Testis (tissue), 3 donors: ENCODE data around the gene TIA1. TPM values are rescaled to one million over a fixed set of nuclear protein-coding genes. Genes with fewer than 3 reads are reported as not detected.

Experiments
- DNase-seq: peaks from one replicate; pipeline ENCODE4 v3.0.0-alpha.2; 2019
- H3K27ac ChIP-seq, 2 donors: fragments of 200-600 bp; sonication (generic); one replicate each; pipeline ENCODE4 v1.5.1; 2019
- H3K27me3 ChIP-seq: fragments of 200-600 bp; sonication (generic); one replicate; pipeline ENCODE4 v1.5.1; 2019
- H3K36me3 ChIP-seq: fragments of 200-600 bp; sonication (generic); one replicate; pipeline ENCODE4 v1.5.1; 2017; ENCODE audit warnings: low read depth; ENCODE audit errors: missing control alignments
- H3K4me1 ChIP-seq: fragments of 200-600 bp; sonication (generic); one replicate; pipeline ENCODE4 v1.5.1; 2019
- H3K4me3 ChIP-seq, 2 donors: fragments of 200-600 bp; sonication (generic); one replicate each; pipeline ENCODE4 v1.5.1; 2017 to 2019
- H3K9me3 ChIP-seq: fragments of 200-600 bp; sonication (generic); one replicate; pipeline ENCODE4 v1.5.1; 2017
- CTCF ChIP-seq, 3 experiments: fragments of 450-650 bp in 2 of 3; fragments of 200-600 bp in 1 of 3; sonication (generic) in 1 of 3; IDR thresholded peaks; one replicate each; pipeline ENCODE4 v1.5.1; 2016 to 2019; ENCODE audit warnings: antibody characterized with exemption in 3 of 3, mild to moderate bottlenecking in 2 of 3, moderate library complexity in 1 of 3
- WGBS, 2 donors: methylation state at CpG; one replicate each; pipeline ENCODE4 v1.1.5; 2018; 5-methylcytosine and 5-hydroxymethylcytosine counted together
- intact Hi-C: fragments of 100-400 bp; cut with DNase I; formaldehyde crosslinking; loops from one replicate; pipeline ENCODE4 v1.15.1; 2023; ENCODE audit warnings: low total_unique reads
- microRNA counts, 2 donors: library from miRNA; unstranded; fragments of <30 nt; microRNA quantifications; one replicate each; lab custom pipeline; 2016
- microRNA-seq, 2 donors: library from miRNA; unstranded; fragments of <30 nt; microRNA quantifications; one replicate each; pipeline ENCODE4, GENCODE V29; 2016; ENCODE audit warnings: borderline number of aligned reads in 2 of 2, borderline replicate concordance in 1 of 2
- polyA plus RNA-seq: library from polyadenylated mRNA; stranded (reverse); fragments of 350-450 nt; fragmentation: Illumina TruSeq; extraction: RNeasy Lipid Tissue Mini Kit (QIAGEN cat#74804); gene quantifications from one replicate; pipeline ENCODE4 v1.2.3, GENCODE V29; 2014; ENCODE audit warnings: low read depth, low replicate concordance; ENCODE audit not compliant: insufficient read depth
- small RNA-seq, 2 donors: library from RNA; depleted of rRNA; stranded (forward); fragments of <200 nt; gene quantifications; one replicate each; pipeline ENCODE3, GENCODE V24; 2016
- total RNA-seq, 2 donors: library from RNA; depleted of rRNA; stranded (reverse); fragments of >200 nt; gene quantifications; one replicate each; pipeline ENCODE4 v1.2.3, GENCODE V29; 2016

TIA1 gene
- total and polyA plus RNA-seq, 3 donors from 2014 or later = 57.7 to 89.9 (median 89.4) TPM

GRCh38 chr2:70160545-70160944, 87.9 kb downstream of the TIA1 start:
- no peak for TF ChIP-seq CTCF (IDR thresholded peaks at IDR 0.05)
- H3K27ac ChIP-seq = no peak overlapping the region
- intact Hi-C loops = no loop called here
- no peak overlapping the region for H3K4me3 ChIP-seq
- no peaks in the 10 kb centered on the region for H3K4me1 ChIP-seq
- H3K36me3 ChIP-seq = no peaks in the 10 kb centered on the region
- DNase-seq = no peak
- H3K27me3 ChIP-seq = no peaks in the 10 kb centered on the region
- WGBS, 2 donors = 87 to 91% methylated on average over 6 of the region's 6 CpGs
- H3K9me3 ChIP-seq = no peaks in the 10 kb centered on the region

MicroRNAs within 50 kb of the gene (microRNA counts, 767-probe panel; counts per million panel counts)
- 0 to 152 counts per million in 2 donors for microRNA hsa-miR-1285-3p (lab: Ali Mortazavi, UCI)

Small RNAs within 50 kb of the gene (microRNA-seq; reads per million reads assigned to microRNA genes)
- gene MIR1285-2 = 0 reads per million in 2 donors

Small RNAs within 50 kb of the gene (small RNA-seq; reads per million reads assigned to genes)
- gene AC016700.2 (0 reads per million in 2 donors), gene MIR1285-2 (0 reads per million in 2 donors)

Other genes with a start within 250 kb of the TIA1 start
- gene PCBP1, start 161.2 kb downstream of the TIA1 start, total RNA-seq = 100 to 1,000 TPM; 144 to 200 TPM
- 270 TPM for gene PCBP1, start 161.2 kb downstream of the TIA1 start, polyA plus RNA-seq
- gene C2orf42, start 57.6 kb downstream of the TIA1 start, total RNA-seq = 10 to 100 TPM; 61.6 to 94.4 TPM
- 175 TPM for gene C2orf42, start 57.6 kb downstream of the TIA1 start, polyA plus RNA-seq
- gene PCYOX1, start 9.5 kb upstream of the TIA1 start, total RNA-seq = 10 to 100 TPM; 21.5 to 28.5 TPM
- 36.4 TPM for gene PCYOX1, start 9.5 kb upstream of the TIA1 start, polyA plus RNA-seq
- gene SNRPG, start 45.1 kb upstream of the TIA1 start, total RNA-seq = 100 to 1,000 TPM in 1 of 2 donors, 10 to 100 TPM in 1; 95.1 to 105 TPM
- gene SNRPG, start 45.1 kb upstream of the TIA1 start, polyA plus RNA-seq = 115 TPM
- 10 to 100 TPM; 24.8 to 25.3 TPM for gene FAM136A, start 53.4 kb upstream of the TIA1 start, total RNA-seq
- gene FAM136A, start 53.4 kb upstream of the TIA1 start, polyA plus RNA-seq = 19.8 TPM